ENCODE data around the gene ZGPAT. TPM values are rescaled to one million over a fixed set of nuclear protein-coding genes. Genes with fewer than 3 reads are reported as not detected.

Gene ZGPAT
- total and polyA plus RNA-seq, 7 experiments from 2014 or later: 42.9 to 82.1 (median 47.5) TPM

- Histone ChIP-seq H3K4me1 (ENCODE audit: control insufficient read depth in 2 of 2, insufficient read depth in 2 of 2, low read length in 2 of 2) (peaks cover 12 to 20% of the 10 kb centered on the region in 2 donors), H3K4me3 (ENCODE audit: low read length) (no peak overlapping the region), H3K27ac (ENCODE audit: low read depth, low read length) (no peak overlapping the region), H3K36me3 (ENCODE audit: control insufficient read depth in 2 of 3, insufficient read depth in 3 of 3, low read length in 3 of 3) (peaks cover 0 to 14% (median 0%) of the 10 kb centered on the region in 3 experiments), H3K9me3 (ENCODE audit: control insufficient read depth in 2 of 3, low read length in 3 of 3) (no peaks in the 10 kb centered on the region), H3K27me3 (ENCODE audit: control insufficient read depth in 2 of 2, insufficient read depth in 2 of 2, low read length in 2 of 2) (no peaks in the 10 kb centered on the region)
- H3K4me3 Mint-ChIP-seq: no peak overlapping the region
- DNase-seq (peak in 1 of 9 donors; percentile 7), ATAC-seq (no peak)
- CTCF ChIA-PET: no interaction called here
- POLR2A ChIA-PET: no interaction called here
- peaks cover 0 to 10% (median 0%) of the 10 kb centered on the region in 5 donors for H3K36me3 Mint-ChIP-seq
- peaks cover 5 to 18% (median 6%) of the 10 kb centered on the region in 7 donors for H3K4me1 Mint-ChIP-seq
- H3K27me3 Mint-ChIP-seq: peaks cover 0 to 2% (median 0%) of the 10 kb centered on the region in 5 donors
- H3K27ac Mint-ChIP-seq: peak overlapping the region in 3 of 9 donors; percentile 9 to 51 (median 28)
- intact Hi-C loops (cut with micrococcal nuclease): no loop called here
- peaks cover 0 to 5% (median 0%) of the 10 kb centered on the region in 11 donors for H3K9me3 Mint-ChIP-seq
Observed at GRCh38 chr20:63693083-63693732, 14.6 kb upstream of the ZGPAT start.

- ATAC-seq (no peak), DNase-seq (peak in 1 of 9 donors; percentile 7)
- Mint-ChIP-seq H3K27ac (peak overlapping the region in 6 of 9 donors; percentile 21 to 86 (median 69)), H3K4me1 (peaks cover 5 to 18% (median 6%) of the 10 kb centered on the region in 7 donors), H3K27me3 (peaks cover 0 to 2% (median 0%) of the 10 kb centered on the region in 5 donors), H3K9me3 (peaks cover 0 to 5% (median 0%) of the 10 kb centered on the region in 11 donors), H3K36me3 (peaks cover 0 to 10% (median 0%) of the 10 kb centered on the region in 5 donors), H3K4me3 (peak overlapping the region in 2 of 10 donors; percentile 44 to 55)
- no peaks in the 10 kb centered on the region for H3K9me3 ChIP-seq (ENCODE audit: control insufficient read depth in 2 of 3, low read length in 3 of 3)
- no peak overlapping the region for H3K27ac ChIP-seq (ENCODE audit: low read depth, low read length)
- intact Hi-C loops (cut with micrococcal nuclease): no loop called here
- peaks cover 0 to 14% (median 0%) of the 10 kb centered on the region in 3 experiments for H3K36me3 ChIP-seq (ENCODE audit: control insufficient read depth in 2 of 3, insufficient read depth in 3 of 3, low read length in 3 of 3)
- CTCF ChIA-PET: no interaction called here
- H3K4me1 ChIP-seq (ENCODE audit: control insufficient read depth in 2 of 2, insufficient read depth in 2 of 2, low read length in 2 of 2): peaks cover 12 to 20% of the 10 kb centered on the region in 2 donors
- POLR2A ChIA-PET: interaction anchor here (0.5 to 1.5 kb wide), 2 partner anchors 14 to 289 kb away, joined by 3 read pairs; partner anchors contain the start of genes ARFRP1 and ZGPAT
- H3K4me3 ChIP-seq (ENCODE audit: low read length): no peak overlapping the region
- H3K27me3 ChIP-seq (ENCODE audit: control insufficient read depth in 2 of 2, insufficient read depth in 2 of 2, low read length in 2 of 2): no peaks in the 10 kb centered on the region
Observed at GRCh38 chr20:63693733-63694583, 13.9 kb upstream of the ZGPAT start.

GRCh38 chr20:63694584-63695423, 13.0 kb upstream of the ZGPAT start:
- peak in 1 of 9 donors; percentile 8 for DNase-seq
- peaks cover 12 to 20% of the 10 kb centered on the region in 2 donors for H3K4me1 ChIP-seq (ENCODE audit: control insufficient read depth in 2 of 2, insufficient read depth in 2 of 2, low read length in 2 of 2)
- no peak overlapping the region for H3K27ac Mint-ChIP-seq

DNA sequence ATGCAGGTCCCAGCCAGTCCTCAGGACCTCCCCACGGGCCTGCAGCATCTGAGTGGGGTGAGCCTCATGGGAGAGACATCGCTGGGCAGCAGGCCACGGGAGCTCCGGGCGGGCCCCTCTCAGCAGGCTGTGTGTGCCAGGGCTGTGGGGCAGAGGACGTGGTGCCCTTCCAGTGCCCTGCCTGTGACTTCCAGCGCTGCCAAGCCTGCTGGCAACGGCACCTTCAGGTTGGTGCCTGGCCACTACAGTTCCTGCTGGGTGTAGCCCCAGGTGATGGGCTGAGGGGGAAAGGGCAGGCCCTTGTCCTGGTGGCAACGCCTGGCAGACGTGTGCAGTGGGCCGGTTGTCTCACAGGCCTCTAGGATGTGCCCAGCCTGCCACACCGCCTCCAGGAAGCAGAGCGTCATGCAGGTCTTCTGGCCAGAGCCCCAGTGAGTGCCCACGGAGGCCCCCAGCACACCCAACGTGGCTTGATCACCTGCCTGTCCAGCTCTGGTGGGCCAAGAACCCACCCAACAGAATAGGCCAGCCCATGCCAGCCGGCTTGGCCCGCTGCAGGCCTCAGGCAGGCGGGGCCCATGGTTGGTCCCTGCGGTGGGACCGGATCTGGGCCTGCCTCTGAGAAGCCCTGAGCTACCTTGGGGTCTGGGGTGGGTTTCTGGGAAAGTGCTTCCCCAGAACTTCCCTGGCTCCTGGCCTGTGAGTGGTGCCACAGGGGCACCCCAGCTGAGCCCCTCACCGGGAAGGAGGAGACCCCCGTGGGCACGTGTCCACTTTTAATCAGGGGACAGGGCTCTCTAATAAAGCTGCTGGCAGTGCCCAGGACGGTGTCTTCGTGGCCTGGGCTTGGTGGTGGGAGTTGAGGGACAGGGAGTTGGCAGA, 12.2 kb upstream of the ZGPAT start:
- H3K9me3 ChIP-seq (ENCODE audit: control insufficient read depth in 2 of 3, low read length in 3 of 3): no peaks in the 10 kb centered on the region
- POLR2A ChIA-PET: interaction anchor here (0.6 to 3.3 kb wide), 4 partner anchors 12 to 171 kb away, joined by 3 to 19 read pairs (median 10); partner anchors contain the start of genes ARFRP1, LIME1 and ZGPAT
- peak overlapping the region in 8 of 10 donors; percentile 27 to 76 (median 56) for H3K4me3 Mint-ChIP-seq
- peaks cover 0 to 2% (median 0%) of the 10 kb centered on the region in 5 donors for H3K27me3 Mint-ChIP-seq
- CTCF ChIA-PET: interaction anchor here (0.6 kb wide), 1 partner anchor 38 kb away, joined by 4 read pairs; the partner anchor contains the start of gene RTEL1
- no peak overlapping the region for H3K4me3 ChIP-seq (ENCODE audit: low read length)
- peaks cover 5 to 18% (median 6%) of the 10 kb centered on the region in 7 donors for H3K4me1 Mint-ChIP-seq
- peaks cover 0 to 5% (median 0%) of the 10 kb centered on the region in 11 donors for H3K9me3 Mint-ChIP-seq
- H3K4me1 ChIP-seq (ENCODE audit: control insufficient read depth in 2 of 2, insufficient read depth in 2 of 2, low read length in 2 of 2): peaks cover 12 to 20% of the 10 kb centered on the region in 2 donors
- DNase-seq: no peak
- no peak for ATAC-seq
- H3K36me3 Mint-ChIP-seq: peaks cover 0 to 10% (median 0%) of the 10 kb centered on the region in 5 donors
- H3K36me3 ChIP-seq (ENCODE audit: control insufficient read depth in 2 of 3, insufficient read depth in 3 of 3, low read length in 3 of 3): peaks cover 0 to 28% (median 0%) of the 10 kb centered on the region in 3 experiments
- peak overlapping the region; percentile 20 for H3K27ac ChIP-seq (ENCODE audit: low read depth, low read length)
- H3K27me3 ChIP-seq (ENCODE audit: control insufficient read depth in 2 of 2, insufficient read depth in 2 of 2, low read length in 2 of 2): no peaks in the 10 kb centered on the region
- intact Hi-C loops (cut with micrococcal nuclease): no loop called here
- H3K27ac Mint-ChIP-seq: peak overlapping the region in 6 of 9 donors; percentile 51 to 88 (median 65)

More at GRCh38 chr20:63694584-63695423, 13.0 kb upstream of the ZGPAT start:
- Histone ChIP-seq H3K27ac (ENCODE audit: low read depth, low read length) (no peak overlapping the region), H3K27me3 (ENCODE audit: control insufficient read depth in 2 of 2, insufficient read depth in 2 of 2, low read length in 2 of 2) (no peaks in the 10 kb centered on the region), H3K36me3 (ENCODE audit: control insufficient read depth in 2 of 3, insufficient read depth in 3 of 3, low read length in 3 of 3) (peaks cover 0 to 21% (median 0%) of the 10 kb centered on the region in 3 experiments), H3K4me3 (ENCODE audit: low read length) (no peak overlapping the region), H3K9me3 (ENCODE audit: control insufficient read depth in 2 of 3, low read length in 3 of 3) (no peaks in the 10 kb centered on the region)
- intact Hi-C loops (cut with micrococcal nuclease): no loop called here
- Mint-ChIP-seq H3K4me3 (no peak overlapping the region), H3K36me3 (peaks cover 0 to 10% (median 0%) of the 10 kb centered on the region in 5 donors), H3K27me3 (peaks cover 0 to 2% (median 0%) of the 10 kb centered on the region in 5 donors), H3K9me3 (peaks cover 0 to 5% (median 0%) of the 10 kb centered on the region in 11 donors), H3K4me1 (peaks cover 5 to 18% (median 6%) of the 10 kb centered on the region in 7 donors)
- POLR2A ChIA-PET: interaction anchor here (0.5 to 1.5 kb wide), 3 partner anchors 13 to 288 kb away, joined by 3 read pairs; partner anchors contain the start of genes ARFRP1 and ZGPAT
- CTCF ChIA-PET: no interaction called here
- ATAC-seq: no peak

DNA sequence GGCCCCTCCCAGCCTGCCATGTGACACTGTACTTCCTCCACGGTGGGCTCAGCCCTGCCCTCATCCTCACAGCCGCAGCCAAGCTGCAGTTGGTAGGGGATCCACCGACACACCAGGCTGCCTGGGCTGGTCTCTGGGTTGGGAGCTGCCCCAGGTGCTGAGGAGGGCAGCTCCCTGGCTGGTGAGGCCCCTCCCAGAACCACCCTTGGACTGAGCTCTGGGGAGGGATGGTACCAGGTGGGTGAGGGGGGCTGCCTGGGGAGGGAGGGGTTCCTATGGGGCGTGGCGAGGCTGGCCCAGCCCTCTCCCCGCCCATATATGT, 11.6 kb upstream of the ZGPAT start:
- peaks cover 0 to 2% (median 0%) of the 10 kb centered on the region in 5 donors for H3K27me3 Mint-ChIP-seq

More for the DNA sequence above, 11.6 kb upstream of the ZGPAT start:
- peaks cover 0 to 28% (median 0%) of the 10 kb centered on the region in 3 experiments for H3K36me3 ChIP-seq (ENCODE audit: control insufficient read depth in 2 of 3, insufficient read depth in 3 of 3, low read length in 3 of 3)
- Mint-ChIP-seq H3K4me3 (peak overlapping the region in 9 of 10 donors; percentile 27 to 76 (median 54)), H3K4me1 (peaks cover 5 to 17% (median 6%) of the 10 kb centered on the region in 7 donors), H3K36me3 (peaks cover 0 to 10% (median 0%) of the 10 kb centered on the region in 5 donors), H3K9me3 (peaks cover 0 to 5% (median 0%) of the 10 kb centered on the region in 11 donors), H3K27ac (peak overlapping the region in 6 of 9 donors; percentile 51 to 88 (median 65))
- intact Hi-C loops (cut with micrococcal nuclease): no loop called here
- H3K4me1 ChIP-seq (ENCODE audit: control insufficient read depth in 2 of 2, insufficient read depth in 2 of 2, low read length in 2 of 2): peaks cover 12 to 20% of the 10 kb centered on the region in 2 donors
- peak overlapping the region; percentile 47 for H3K4me3 ChIP-seq (ENCODE audit: low read length)
- CTCF ChIA-PET: interaction anchor here (0.6 kb wide), 1 partner anchor 38 kb away, joined by 4 read pairs; the partner anchor contains the start of gene RTEL1
- DNase-seq (peak in 6 of 9 donors; percentile 28 to 47 (median 38)), ATAC-seq (peak; percentile 73)
- POLR2A ChIA-PET: interaction anchor here (0.5 to 3.3 kb wide), 3 partner anchors 11 to 41 kb away, joined by 3 to 19 read pairs (median 16); partner anchors contain the start of genes ARFRP1, LIME1 and ZGPAT
- H3K27ac ChIP-seq (ENCODE audit: low read depth, low read length): peak overlapping the region; percentile 20
- H3K27me3 ChIP-seq (ENCODE audit: control insufficient read depth in 2 of 2, insufficient read depth in 2 of 2, low read length in 2 of 2): no peaks in the 10 kb centered on the region
- no peaks in the 10 kb centered on the region for H3K9me3 ChIP-seq (ENCODE audit: control insufficient read depth in 2 of 3, low read length in 3 of 3)
